Panc1 (cell line): Measurements from ENCODE around the gene RIMBP2. TPM values are rescaled to one million over a fixed set of nuclear protein-coding genes. Genes with fewer than 3 reads are reported as not detected.

Experiments used
- ATAC-seq: fragments of 200-7000 bp; cut with Tn5 transposase; 2 replicates; pipeline ENCODE4 v1.9.1; 2020; ENCODE audit warnings: mild to moderate bottlenecking, moderate library complexity
- BruUV-seq: library from RNA; stranded (reverse); fragments of 400-500 nt; replicated peaks from 2 replicates; lab custom pipeline; 2021; lab: Mats Ljungman, UMichigan
- CTCF ChIA-PET: fragments of 300-600 bp; sonication (Branson Sonifier 250); formaldehyde crosslinking; loops from one replicate; lab custom pipeline; 2022; ENCODE audit warnings: antibody characterized with exemption; lab: Charles Lee
- POLR2A ChIA-PET: fragments of 300-600 bp; sonication (Branson Sonifier 250); formaldehyde crosslinking; loops from one replicate; lab custom pipeline; 2022; ENCODE audit warnings: antibody characterized with exemption; lab: Charles Lee
- DNase-seq: peaks from one replicate; pipeline ENCODE4 v3.0.0-alpha.2; 2010; ENCODE audit warnings: low read depth, low spot score
- H3K27ac ChIP-seq: 2 replicates; pipeline ENCODE4 v1.5.1; 2011; ENCODE audit warnings: mild to moderate bottlenecking, low read length, inconsistent platforms
- H3K27me3 ChIP-seq: fragments of 200-500 bp; sonication (Bioruptor generic); 2 replicates; pipeline ENCODE4 v1.6.0; 2014; ENCODE audit warnings: low read length, inconsistent platforms; ENCODE audit not compliant: control insufficient read depth, insufficient read depth
- H3K36me3 ChIP-seq: fragments of 200-500 bp; sonication (Bioruptor generic); 2 replicates; pipeline ENCODE4 v1.5.1; 2014; ENCODE audit warnings: inconsistent platforms, mild to moderate bottlenecking, low read length, moderate library complexity; ENCODE audit not compliant: control insufficient read depth, insufficient read depth
- H3K4me1 ChIP-seq: 2 replicates; pipeline ENCODE4 v1.5.1; 2011; ENCODE audit warnings: inconsistent platforms, mild to moderate bottlenecking, low read length, moderate library complexity; ENCODE audit not compliant: control insufficient read depth, insufficient read depth
- H3K4me3 ChIP-seq, 2 experiments: 2 replicates each; pipeline ENCODE4 v1.5.1; 2011 to 2012; ENCODE audit warnings: low read depth in 2 of 2, low read length in 2 of 2, mild to moderate bottlenecking in 2 of 2, inconsistent platforms in 1 of 2, moderate library complexity in 1 of 2
- H3K9me3 ChIP-seq: fragments of 200-500 bp; sonication (Bioruptor generic); 2 replicates; pipeline ENCODE4 v1.5.1; 2014; ENCODE audit warnings: low read depth, mild to moderate bottlenecking, inconsistent platforms, low read length, moderate library complexity; ENCODE audit not compliant: control insufficient read depth, insufficient read depth
- POLR2AphosphoS5 ChIP-seq: IDR thresholded peaks from 2 replicates; pipeline ENCODE4 v1.6.1; 2012; ENCODE audit warnings: mild to moderate bottlenecking, low read depth, low read length, moderate library complexity
- SIN3A ChIP-seq: IDR thresholded peaks from 2 replicates; pipeline ENCODE4 v1.6.1; 2012; ENCODE audit warnings: low read depth, mild to moderate bottlenecking, low read length, moderate library complexity, borderline replicate concordance; ENCODE audit not compliant: insufficient read depth
- TCF7L2 ChIP-seq: IDR thresholded peaks from 2 replicates; pipeline ENCODE4 v1.6.1; 2011; ENCODE audit warnings: mild to moderate bottlenecking, low read depth, low read length, inconsistent platforms
- in situ Hi-C: cut with HindIII; loops from 2 replicates; pipeline ENCODE4 v1.10.0; 2016; ENCODE audit warnings: low sequenced_read_pairs, low pct_unique_long_range_greater_than_20kb
- intact Hi-C: fragments of 100-400 bp; cut with micrococcal nuclease; formaldehyde crosslinking; loops from one replicate; pipeline ENCODE4 v1.10.0; 2022; ENCODE audit not compliant: unreplicated experiment
- total RNA-seq: library from RNA; stranded (reverse); gene quantifications from one replicate; pipeline ENCODE4 v1.2.1, GENCODE V29; 2021; ENCODE audit not compliant: unreplicated experiment
- TF ChIP-seq, protein P1 (sequence below): fragments of 450-650 bp; IDR thresholded peaks from 2 replicates; pipeline ENCODE4 v1.5.1; 2017; ENCODE audit warnings: mild to moderate bottlenecking
- TF ChIP-seq, protein P2 (sequence below), 2 experiments: IDR thresholded peaks; 2 replicates each; pipeline ENCODE4 v1.6.1; 2011 to 2012; ENCODE audit warnings: low read depth in 2 of 2, control low read depth in 1 of 2, low read length in 1 of 2, mild to moderate bottlenecking in 1 of 2, moderate library complexity in 1 of 2; ENCODE audit not compliant: insufficient read depth in 1 of 2

The RIMBP2 gene
- total RNA-seq, 1 experiment from 2014 or later: not detected

DNA sequence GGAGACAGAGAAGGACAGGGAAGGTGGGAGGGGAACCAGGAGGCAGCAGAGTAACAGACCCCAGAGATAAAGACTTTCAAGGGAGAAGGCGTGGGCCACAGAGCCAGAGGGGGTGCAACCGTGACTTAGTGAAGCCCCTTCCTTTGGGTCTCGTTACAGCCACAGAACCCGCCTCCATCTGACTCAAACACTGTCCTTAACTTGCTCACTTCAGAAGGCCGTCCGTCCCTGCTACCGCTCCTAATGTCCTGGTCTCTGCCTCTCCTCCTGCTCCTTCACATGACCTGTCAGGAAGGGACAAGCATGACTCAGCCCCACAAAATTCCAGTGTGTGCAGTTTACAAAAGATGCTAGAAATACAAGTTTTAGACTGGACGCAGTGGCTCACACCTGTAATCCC lies 18.0 kb downstream of the RIMBP2 start:
- Histone ChIP-seq H3K9me3 (no peaks in the 10 kb centered on the region), H3K36me3 (no peaks in the 10 kb centered on the region), H3K4me3 (no peak overlapping the region), H3K27me3 (peaks cover 5% of the 10 kb centered on the region), H3K4me1 (no peaks in the 10 kb centered on the region), H3K27ac (no peak overlapping the region)
- intact Hi-C loops: no loop called here
- no peak for TF ChIP-seq SIN3A
- no peak for TF ChIP-seq POLR2AphosphoS5
- TF ChIP-seq, protein P1, sequence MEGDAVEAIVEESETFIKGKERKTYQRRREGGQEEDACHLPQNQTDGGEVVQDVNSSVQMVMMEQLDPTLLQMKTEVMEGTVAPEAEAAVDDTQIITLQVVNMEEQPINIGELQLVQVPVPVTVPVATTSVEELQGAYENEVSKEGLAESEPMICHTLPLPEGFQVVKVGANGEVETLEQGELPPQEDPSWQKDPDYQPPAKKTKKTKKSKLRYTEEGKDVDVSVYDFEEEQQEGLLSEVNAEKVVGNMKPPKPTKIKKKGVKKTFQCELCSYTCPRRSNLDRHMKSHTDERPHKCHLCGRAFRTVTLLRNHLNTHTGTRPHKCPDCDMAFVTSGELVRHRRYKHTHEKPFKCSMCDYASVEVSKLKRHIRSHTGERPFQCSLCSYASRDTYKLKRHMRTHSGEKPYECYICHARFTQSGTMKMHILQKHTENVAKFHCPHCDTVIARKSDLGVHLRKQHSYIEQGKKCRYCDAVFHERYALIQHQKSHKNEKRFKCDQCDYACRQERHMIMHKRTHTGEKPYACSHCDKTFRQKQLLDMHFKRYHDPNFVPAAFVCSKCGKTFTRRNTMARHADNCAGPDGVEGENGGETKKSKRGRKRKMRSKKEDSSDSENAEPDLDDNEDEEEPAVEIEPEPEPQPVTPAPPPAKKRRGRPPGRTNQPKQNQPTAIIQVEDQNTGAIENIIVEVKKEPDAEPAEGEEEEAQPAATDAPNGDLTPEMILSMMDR: no peak
- TF ChIP-seq, protein P2, sequence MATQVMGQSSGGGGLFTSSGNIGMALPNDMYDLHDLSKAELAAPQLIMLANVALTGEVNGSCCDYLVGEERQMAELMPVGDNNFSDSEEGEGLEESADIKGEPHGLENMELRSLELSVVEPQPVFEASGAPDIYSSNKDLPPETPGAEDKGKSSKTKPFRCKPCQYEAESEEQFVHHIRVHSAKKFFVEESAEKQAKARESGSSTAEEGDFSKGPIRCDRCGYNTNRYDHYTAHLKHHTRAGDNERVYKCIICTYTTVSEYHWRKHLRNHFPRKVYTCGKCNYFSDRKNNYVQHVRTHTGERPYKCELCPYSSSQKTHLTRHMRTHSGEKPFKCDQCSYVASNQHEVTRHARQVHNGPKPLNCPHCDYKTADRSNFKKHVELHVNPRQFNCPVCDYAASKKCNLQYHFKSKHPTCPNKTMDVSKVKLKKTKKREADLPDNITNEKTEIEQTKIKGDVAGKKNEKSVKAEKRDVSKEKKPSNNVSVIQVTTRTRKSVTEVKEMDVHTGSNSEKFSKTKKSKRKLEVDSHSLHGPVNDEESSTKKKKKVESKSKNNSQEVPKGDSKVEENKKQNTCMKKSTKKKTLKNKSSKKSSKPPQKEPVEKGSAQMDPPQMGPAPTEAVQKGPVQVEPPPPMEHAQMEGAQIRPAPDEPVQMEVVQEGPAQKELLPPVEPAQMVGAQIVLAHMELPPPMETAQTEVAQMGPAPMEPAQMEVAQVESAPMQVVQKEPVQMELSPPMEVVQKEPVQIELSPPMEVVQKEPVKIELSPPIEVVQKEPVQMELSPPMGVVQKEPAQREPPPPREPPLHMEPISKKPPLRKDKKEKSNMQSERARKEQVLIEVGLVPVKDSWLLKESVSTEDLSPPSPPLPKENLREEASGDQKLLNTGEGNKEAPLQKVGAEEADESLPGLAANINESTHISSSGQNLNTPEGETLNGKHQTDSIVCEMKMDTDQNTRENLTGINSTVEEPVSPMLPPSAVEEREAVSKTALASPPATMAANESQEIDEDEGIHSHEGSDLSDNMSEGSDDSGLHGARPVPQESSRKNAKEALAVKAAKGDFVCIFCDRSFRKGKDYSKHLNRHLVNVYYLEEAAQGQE (IDR thresholded peaks at IDR 0.05; ENCODE audit: insufficient read depth in 1 of 2, low read depth in 2 of 2, low read length in 1 of 2): no peak
- TF ChIP-seq TCF7L2: no peak
- in situ Hi-C loops: no loop called here
- no peak for ATAC-seq
- no TSS peak for BruUV-seq
- ChIA-PET CTCF (interaction anchor here (0.6 kb wide), 1 partner anchor 286 kb away, joined by 4 read pairs; no protein-coding TSS in a partner anchor), POLR2A (no interaction called here)
- no peak for DNase-seq

DNA sequence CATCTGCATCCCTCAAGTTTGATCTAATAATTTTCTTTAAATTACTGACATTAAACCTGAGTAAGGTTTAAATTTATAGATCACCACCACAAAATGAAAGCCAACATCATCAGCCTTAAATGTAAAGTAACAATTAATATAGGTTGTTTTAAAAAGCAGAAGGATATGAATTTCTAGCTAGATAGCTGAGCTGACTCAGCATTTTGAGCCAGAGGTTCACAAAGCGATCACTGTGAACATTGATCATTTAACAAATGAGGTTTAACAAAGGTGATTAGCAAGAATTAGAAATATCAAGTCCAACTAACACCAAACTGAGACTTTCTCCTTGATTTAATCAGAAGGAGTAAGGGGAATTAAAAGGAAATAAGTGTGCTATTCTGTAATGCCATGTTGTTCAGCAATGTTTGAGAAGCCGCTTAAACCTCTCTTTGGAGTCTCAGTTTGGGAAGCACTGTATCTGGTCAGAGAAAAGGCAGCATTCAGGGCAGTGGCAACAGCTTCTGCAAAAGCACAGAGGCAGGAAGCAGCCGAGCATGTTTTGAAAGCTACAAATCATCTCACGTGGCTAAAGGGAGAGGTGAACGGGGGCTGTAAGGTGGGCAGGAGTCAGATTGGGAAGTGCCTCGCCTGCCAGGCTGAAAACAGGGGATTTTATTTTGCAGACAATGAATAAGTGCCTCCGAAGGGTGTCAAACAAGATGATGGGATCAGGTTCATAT lies 19.6 kb downstream of the RIMBP2 start:
- Histone ChIP-seq H3K4me1 (no peaks in the 10 kb centered on the region), H3K4me3 (no peak overlapping the region), H3K27ac (no peak overlapping the region), H3K36me3 (no peaks in the 10 kb centered on the region), H3K27me3 (peaks cover 5% of the 10 kb centered on the region), H3K9me3 (no peaks in the 10 kb centered on the region)
- CTCF ChIA-PET: no interaction called here
- no peak for ATAC-seq
- no TSS peak for BruUV-seq
- no peak for DNase-seq
- in situ Hi-C loops: no loop called here
- POLR2A ChIA-PET: no interaction called here
- TF ChIP-seq TCF7L2 (no peak), SIN3A (no peak), POLR2AphosphoS5 (no peak)
- TF ChIP-seq, protein P2 (IDR thresholded peaks at IDR 0.05; ENCODE audit: insufficient read depth in 1 of 2, low read depth in 2 of 2, low read length in 1 of 2): no peak
- TF ChIP-seq, protein P1: no peak
- intact Hi-C loops: no loop called here
